Measurements from ENCODE around the gene RGS2. TPM values are rescaled to one million over a fixed set of nuclear protein-coding genes. Genes with fewer than 3 reads are reported as not detected.

The RGS2 gene
- total RNA-seq, 1 experiment from 2014 or later, result 1,186 TPM

DNA sequence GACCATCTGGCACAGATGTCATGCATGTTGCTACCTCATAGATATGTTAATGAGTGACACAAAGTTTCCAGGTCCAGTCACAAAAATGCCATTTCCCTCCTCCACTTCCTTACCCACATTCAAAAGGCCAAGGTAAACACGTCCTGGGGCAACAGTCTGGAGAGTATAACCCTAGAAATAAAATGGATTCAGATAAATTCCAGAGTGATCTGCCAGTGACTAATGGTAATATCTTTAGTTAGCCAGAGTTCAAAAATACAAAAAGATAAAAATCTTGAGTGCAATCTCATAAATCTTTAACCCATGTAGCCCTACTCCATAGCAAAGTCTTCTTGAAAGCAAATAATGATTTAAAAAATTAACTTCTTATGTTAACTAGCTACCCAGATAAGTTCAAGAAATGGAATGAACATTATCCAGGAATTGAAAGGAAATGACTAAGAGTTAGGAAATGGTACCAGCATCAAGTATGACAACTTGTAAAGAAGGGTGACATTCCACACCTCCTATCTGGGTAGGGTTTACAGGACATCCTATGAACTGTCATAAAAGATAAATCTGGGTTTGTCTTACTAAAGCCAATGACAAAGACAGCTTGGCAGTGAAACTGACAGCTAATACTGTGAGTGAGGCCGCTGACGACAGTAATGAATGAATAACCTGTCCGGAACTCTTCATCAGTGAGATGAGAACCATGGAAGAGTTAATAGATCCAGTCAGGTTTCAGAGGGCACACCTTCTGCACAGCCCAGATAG lies 18.1 kb downstream of the RGS2 start:
- peak; percentile 99 for DNase-seq (ENCODE audit: extremely low read depth, low read depth)

DNA sequence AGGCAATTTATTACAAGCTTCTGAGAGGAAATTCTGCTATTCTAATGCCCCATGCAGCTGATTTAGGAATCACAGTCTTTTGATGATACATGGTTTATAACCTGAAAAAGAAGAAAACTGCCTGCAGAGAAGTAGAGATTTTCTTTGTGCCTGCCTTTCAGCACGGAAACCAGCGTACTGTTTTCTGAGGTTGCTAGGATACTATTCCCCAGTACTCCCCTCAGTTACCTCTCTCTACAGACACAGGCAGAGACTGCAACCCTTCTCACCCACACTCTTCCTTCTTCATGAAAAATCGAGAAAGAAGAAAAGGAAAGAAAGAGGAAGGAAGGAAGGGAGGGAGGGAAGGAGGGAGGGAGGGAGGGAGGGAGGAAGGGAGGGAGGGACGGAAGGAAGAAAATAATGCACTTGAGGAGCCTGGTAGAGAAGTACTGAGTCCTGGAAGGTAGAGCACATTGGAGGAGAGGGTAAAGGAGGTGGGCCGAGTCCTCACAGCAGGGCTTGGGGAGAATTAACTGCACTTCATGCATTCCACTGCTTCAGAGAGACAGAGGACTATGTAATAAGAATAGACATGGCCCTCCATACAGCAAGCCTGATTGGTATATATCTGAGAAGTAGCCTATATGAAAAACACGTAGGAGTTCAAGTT lies 21.9 kb downstream of the RGS2 start:
- no peak for DNase-seq (ENCODE audit: extremely low read depth, low read depth)

DNA sequence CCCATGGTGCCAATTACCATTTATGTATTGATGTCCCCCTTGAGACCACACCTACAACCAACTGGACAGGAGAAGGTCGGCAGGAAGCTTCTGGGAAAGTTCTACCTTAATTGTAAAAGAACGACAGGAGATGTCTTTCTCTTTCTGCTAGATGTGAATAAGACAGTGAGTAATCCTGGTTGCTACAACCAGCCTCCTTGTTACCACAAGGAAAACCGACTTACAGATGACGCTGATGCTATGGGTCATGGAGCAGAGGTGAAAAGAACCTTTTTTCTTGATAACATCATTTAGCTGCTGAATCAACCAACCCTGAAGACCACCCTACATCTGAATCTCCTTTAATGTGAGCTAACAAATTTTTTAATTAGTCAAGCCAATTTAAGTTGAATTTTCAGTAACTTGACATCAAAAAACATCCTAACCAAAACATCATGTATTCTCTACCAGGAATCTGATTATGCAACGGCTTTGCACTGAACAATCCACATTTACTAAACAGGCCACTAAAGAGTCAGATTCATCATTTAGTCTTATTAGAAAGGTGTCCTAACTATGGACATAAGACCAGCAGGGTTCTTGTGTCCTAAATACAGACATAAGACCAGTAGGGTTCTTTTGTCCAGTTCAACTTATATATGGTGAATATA lies 23.0 kb downstream of the RGS2 start:
- no peak for DNase-seq (ENCODE audit: extremely low read depth, low read depth)

DNA sequence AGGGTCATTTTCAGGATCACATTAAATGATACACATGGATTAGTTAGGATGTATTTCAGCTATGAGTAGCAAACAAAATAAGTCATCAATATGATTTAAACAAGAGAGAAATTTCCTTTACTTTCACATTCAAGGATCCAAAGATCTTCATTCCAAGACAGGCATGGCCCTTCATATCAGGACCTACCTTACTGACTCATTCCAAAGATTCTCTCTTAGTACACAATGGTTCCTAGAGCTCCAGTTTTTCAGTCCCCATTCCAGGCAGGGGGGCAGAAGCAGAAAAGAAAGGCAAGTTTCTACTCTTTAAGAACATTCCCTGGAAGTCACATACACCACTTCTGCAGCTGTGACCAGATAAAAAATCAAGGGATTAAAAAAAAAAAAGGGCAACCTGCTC lies 23.7 kb downstream of the RGS2 start:
- DNase-seq (ENCODE audit: extremely low read depth, low read depth), result no peak

DNA sequence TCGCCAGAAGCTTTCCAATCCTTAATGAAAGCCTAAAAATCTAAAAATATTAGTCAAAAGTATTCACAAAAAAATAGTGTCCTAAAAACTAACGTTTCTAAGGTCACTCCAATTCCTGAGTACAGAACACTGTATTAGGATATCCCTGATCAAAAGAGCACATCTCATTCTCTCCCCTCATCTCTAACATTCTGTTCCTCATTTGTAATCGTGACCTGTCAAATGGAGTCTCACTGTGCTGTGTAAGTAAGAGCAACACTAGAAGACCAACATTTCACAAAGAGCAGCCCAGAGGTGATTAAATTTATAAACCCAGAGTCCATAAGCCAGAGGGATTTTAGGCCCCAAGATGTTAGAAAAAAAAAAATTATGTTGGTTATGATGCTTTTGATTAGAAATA lies 26.3 kb downstream of the RGS2 start:
- DNase-seq (ENCODE audit: extremely low read depth, low read depth), result no peak

DNA sequence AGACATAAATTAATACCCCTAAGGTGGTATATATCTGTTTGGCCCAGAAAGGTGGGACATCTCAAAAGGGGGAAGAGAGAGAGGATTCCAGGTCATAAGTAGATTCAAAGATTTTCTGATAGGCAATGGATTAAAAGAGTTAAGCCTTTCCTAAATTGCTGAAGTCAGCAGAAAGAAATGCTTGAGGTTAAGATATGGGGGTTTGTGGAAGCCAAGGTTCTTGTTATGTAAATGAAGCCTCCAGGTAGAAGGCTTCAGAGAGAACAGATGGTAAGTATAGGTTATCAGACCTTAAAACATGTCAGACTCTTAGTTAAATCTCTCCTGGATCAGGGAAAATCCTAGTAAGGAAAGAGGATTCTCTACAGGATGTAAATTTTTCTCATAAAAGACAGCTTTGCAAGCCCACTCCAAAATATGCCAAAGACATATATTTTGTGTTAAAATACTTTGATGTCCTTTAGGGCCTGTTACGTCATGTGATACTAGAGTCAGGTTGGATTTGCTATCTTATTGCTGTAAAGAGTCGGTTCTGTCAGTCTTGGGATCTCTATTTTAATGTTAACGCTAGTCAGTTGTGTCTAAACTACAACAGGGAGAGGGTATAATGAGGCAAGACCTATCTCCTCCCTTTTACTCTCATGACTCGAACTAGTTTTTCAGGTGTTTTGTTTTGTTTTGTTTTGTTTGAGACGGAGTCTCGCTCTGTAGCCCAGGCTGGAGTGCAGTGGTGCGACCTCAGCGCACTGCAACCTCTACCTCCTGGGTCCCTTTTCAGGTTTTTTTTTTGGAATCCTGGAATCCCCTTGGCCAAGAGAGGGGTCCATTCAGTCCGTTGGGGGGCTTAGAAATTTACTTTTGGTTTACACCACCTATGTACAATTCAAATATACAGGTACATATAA lies 30.6 kb downstream of the RGS2 start:
- no peak for DNase-seq (ENCODE audit: extremely low read depth, low read depth)

DNA sequence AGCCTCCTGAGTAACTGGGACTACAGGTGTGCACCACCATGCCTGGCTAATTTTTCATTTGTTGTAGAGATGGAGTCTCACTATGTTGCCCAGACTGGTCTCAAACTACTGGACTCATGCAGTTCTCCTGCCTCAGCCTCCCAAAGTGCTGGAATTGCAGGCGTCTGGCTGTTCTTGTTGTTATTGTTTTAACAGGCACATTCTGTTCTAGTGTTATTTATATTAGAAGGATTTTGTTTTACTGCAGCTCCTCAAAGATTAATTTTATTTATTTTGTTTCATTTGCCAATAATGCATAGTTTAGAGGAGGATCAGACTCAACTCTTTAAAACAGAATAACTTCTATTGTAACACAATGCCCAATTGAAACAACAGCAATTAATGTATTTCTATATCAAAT lies 35.5 kb downstream of the RGS2 start:
- DNase-seq (ENCODE audit: extremely low read depth, low read depth), result no peak

DNA sequence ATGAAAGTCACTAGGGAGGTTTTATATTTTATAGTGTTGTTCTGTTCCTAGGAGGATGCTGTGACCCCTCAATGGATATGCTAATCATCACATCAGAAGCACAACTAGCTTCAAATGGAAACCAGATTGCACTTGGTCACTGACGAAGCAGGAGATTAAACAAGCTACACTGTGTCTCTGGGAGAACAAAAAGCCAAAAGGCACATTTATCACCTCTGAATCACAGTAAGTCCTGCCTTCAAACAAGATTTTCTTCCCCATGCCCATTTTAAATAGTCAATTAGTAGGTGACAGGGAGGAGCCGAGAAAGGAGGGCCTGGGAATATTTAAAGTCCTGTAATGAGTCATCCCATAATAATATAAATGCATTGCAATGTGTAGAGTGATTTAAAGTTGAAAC lies 38.1 kb downstream of the RGS2 start:
- no peak for DNase-seq (ENCODE audit: extremely low read depth, low read depth)

DNA sequence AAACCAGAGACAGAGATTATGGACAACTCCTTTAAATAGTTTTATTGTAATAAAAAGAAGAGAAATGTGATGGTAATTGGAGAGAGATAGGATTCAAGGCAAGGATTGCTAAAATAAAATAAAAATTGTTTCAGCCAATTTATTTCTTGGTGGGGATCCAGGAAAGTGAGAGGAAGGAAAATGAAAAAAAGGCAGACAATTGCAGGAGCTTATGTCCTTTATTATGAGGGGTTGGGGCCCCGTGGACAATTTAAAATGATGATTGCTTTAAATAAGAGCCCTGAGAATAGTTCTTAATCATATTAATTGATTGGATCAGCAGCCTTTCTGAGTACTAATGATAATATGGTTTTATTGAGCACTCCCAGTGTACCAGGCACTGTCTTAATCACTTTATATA lies 40.2 kb downstream of the RGS2 start:
- DNase-seq (ENCODE audit: extremely low read depth, low read depth), result no peak

DNA sequence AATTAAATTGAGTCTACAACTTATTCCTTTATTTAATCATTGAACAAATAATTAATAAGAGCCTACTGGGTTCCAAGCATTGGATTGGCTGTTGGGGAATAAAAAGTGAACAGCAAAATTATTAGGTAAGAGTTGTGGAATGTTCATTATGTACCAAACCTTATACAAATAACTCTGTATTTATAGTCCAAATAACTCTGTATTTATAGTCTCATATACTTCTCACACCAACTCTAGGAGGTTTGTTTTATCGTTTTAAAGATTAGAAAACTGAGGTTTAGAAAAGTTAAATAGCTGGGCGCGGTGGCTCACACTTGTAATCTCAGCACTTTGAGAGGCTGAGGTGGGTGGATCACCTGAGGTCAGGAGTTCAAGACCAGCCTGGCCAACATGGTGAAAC lies 40.6 kb downstream of the RGS2 start:
- no peak for DNase-seq (ENCODE audit: extremely low read depth, low read depth)

DNA sequence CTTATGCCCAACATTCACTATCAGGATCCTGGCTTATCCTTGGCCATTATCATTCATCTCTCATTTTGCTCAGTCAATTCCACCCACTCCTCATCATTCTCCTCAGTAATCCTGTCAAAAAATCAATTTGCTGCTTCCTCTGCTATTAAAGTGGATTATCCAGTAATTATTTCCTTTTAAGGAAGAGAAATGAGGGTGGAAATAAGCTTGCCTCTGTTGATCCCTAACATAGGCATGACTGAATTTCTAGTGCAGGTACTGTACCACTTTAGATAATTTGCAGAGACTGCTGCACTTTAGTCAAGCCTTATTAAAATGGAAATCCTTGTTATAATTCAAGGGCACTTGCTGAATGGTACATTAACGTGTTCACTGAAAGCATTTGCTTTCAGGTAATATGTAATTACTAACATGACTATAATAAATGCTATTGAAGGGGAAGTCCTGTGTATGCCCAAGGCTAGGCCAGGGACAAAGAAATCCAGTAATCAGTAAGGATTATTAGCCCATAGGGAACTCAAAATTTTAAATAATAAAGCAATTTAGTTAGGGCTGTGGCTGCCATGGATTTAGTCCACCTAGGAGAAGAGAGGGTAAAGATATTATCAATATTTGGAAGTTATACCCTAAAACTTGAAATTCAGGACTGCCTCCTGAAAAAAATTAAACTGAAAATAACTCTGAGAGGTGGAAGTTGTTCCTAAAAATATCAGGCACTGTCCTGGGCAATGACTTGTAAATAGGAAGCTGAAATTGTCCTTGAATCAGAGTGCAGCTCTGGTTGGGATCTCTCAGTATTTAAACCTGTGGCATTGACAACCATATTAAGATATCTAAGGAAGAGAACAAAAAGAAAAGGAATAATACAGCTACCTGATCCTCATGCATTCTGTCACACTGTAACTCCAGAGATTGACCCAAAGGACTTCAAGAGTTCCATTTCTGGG lies 43.4 kb downstream of the RGS2 start:
- no peak for DNase-seq (ENCODE audit: extremely low read depth, low read depth)

DNA sequence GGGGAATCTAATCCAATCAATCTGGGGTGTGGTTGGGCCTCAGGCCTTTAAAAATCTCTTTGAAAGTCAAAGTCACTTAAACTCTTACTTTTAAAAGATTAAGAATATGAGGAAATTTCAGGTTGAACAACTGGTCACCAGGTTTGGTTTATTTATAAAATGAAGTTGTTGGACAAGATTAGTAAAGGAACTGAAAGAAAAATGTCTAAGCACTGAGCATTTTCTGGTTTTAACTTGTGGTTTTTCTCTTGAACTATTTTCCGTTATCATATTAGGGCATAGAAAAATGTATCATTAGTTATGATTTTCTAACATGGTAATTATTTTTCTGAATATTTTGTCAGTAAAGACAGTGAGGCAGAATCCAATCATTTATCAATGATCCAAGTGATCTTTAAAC lies 49.6 kb downstream of the RGS2 start:
- no peak for DNase-seq (ENCODE audit: extremely low read depth, low read depth)

DNA sequence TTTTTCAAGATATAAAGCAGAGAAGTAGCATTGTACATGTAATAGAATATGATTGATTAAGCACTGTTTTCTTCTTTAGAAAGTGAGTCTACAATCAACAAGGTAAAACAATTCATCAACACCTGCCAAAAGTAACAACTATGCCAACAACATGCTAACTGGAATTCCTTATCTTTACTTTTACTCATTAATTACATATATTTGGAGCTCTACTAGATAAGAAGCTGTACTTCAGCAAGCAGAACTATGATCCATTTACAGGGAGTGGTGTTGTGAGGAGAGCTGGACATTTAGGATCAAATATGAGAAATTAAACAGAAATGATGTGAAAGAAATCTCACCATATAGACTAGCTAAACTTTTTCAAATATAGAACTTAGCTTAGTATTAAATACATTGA lies 51.0 kb downstream of the RGS2 start:
- DNase-seq (ENCODE audit: extremely low read depth, low read depth), result no peak

DNA sequence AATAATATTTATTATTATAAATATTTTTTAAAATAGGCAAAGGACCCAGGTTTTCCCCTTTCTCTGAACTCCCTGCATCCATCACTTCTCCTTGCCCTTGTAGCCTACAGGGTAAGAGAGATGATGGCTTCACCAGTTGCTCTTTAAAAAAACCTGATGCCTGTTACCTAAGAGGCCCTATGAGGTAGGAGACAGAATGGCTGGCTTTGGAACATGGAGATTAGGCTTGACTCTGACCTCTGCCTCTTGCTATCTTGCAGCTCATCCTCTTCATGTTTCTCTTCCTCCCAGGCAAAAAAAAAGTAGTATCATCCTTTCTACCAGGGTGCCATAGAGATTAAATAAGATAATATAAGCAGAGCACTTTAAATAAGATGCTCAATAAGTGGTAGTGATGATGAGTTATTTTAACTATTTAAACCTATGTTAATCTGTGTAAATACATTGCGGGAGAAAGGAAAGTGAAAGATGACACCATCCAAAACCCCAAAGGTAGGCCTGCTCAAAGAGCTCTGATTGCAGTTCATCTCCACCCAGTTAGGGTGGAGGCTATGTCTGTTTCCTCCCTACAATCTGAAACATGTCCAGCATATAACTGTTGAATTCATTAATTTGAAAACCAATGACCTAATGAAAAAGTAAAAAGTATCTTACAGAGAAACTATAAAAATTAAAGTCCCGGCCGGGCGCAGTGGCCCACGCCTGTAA lies 51.8 kb downstream of the RGS2 start:
- no peak for DNase-seq (ENCODE audit: extremely low read depth, low read depth)

DNA sequence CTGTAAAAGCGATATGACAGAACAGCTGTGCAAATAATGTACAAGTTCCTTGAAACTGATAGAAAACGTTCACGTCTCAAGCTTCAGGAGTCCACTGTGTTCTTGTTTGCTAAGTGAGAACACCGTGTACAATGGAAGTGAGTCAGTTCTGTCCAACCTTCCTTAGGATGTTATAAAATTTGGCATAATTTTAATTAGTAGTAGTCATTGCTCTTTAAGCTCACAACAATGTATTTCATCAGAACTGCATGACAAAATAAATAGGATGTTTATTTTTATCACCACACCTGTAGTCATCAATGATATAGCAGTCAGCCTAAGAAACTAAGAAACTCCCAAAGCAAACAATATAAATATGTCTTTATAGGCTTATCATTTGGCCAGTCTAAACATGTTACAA lies 53.0 kb downstream of the RGS2 start:
- peak; percentile 38 for DNase-seq (ENCODE audit: extremely low read depth, low read depth)

Measured in NCI-H460 (cell line).